PC-3 (cell line): ENCODE data around the gene WDR62.

Experiments
- EZH2 ChIP-seq: fragments of 300-600 bp; sonication (generic); IDR thresholded peaks from one replicate; pipeline ENCODE4 v1.6.1; 2017; ENCODE audit warnings: antibody characterized with exemption, mild to moderate bottlenecking, low read length; ENCODE audit not compliant: unreplicated experiment
- TF ChIP-seq, protein P1 (sequence below): fragments of 300-600 bp; sonication (generic); conservative IDR thresholded peaks from 2 replicates; pipeline ENCODE4 v1.5.1; 2017; ENCODE audit warnings: antibody characterized with exemption, low read depth, mild to moderate bottlenecking, low read length

DNA sequence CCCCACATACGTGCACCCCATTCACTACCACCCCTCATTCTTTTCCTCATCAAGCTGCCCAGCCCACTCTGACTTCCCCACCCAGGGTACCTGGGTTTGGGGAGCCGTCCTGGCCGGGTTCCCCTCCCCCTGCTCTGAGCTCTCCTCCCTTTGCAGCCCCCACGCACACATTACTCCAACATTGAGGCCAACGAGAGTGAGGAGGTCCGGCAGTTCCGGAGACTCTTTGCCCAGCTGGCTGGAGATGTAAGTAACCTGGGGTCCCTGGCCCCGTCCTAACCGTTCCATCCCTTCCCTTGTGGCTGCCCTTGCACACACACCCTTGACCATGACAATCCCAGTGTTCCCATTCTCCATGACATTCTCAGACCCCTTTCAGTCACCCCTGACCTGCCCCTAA is 87.8 kb downstream of the WDR62 start:
- TF ChIP-seq, protein P1, sequence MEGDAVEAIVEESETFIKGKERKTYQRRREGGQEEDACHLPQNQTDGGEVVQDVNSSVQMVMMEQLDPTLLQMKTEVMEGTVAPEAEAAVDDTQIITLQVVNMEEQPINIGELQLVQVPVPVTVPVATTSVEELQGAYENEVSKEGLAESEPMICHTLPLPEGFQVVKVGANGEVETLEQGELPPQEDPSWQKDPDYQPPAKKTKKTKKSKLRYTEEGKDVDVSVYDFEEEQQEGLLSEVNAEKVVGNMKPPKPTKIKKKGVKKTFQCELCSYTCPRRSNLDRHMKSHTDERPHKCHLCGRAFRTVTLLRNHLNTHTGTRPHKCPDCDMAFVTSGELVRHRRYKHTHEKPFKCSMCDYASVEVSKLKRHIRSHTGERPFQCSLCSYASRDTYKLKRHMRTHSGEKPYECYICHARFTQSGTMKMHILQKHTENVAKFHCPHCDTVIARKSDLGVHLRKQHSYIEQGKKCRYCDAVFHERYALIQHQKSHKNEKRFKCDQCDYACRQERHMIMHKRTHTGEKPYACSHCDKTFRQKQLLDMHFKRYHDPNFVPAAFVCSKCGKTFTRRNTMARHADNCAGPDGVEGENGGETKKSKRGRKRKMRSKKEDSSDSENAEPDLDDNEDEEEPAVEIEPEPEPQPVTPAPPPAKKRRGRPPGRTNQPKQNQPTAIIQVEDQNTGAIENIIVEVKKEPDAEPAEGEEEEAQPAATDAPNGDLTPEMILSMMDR: no peak
- no peak for TF ChIP-seq EZH2
